Activated CD4-positive, alpha-beta T cell treated with anti-CD3 and anti-CD28 coated beads for 36 hours (primary cell): Measurements from ENCODE around the gene SSX4. TPM values are rescaled to one million over a fixed set of nuclear protein-coding genes. Genes with fewer than 3 reads are reported as not detected.
"Not testable (repeated sequence)": the region's sequence is repeated elsewhere in the genome, so short reads cannot be mapped to it uniquely, and the experiment has no call there.

Experiments used
- ATAC-seq: fragments of 200-7000 bp; cut with Tn5 transposase; one replicate; pipeline ENCODE4 v1.10.0; 2021; ENCODE audit warnings: mild to moderate bottlenecking, moderate library complexity
- CTCF ChIA-PET: fragments of 350-600 bp; sonication (Branson Sonifier 250); formaldehyde crosslinking; loops from one replicate; lab custom pipeline; 2021; ENCODE audit warnings: antibody characterized with exemption; lab: Charles Lee
- POLR2A ChIA-PET: fragments of 350-600 bp; sonication (Branson Sonifier 250); formaldehyde crosslinking; loops from one replicate; lab custom pipeline; 2021; ENCODE audit warnings: antibody characterized with exemption, inconsistent platforms; lab: Charles Lee
- DNase-seq: peaks from one replicate; pipeline ENCODE4 v3.0.0-alpha.2; 2020
- H3K27ac Mint-ChIP-seq: one replicate; pipeline ENCODE4 v1.8.0; 2021; ENCODE audit warnings: mixed read lengths
- H3K27me3 Mint-ChIP-seq: one replicate; pipeline ENCODE4 v1.8.0; 2021; ENCODE audit warnings: mixed read lengths
- H3K36me3 Mint-ChIP-seq: one replicate; pipeline ENCODE4 v1.8.0; 2021; ENCODE audit warnings: low read depth, mixed read lengths
- H3K4me1 Mint-ChIP-seq: one replicate; pipeline ENCODE4 v1.8.0; 2021; ENCODE audit warnings: mixed read lengths
- H3K4me3 Mint-ChIP-seq: one replicate; pipeline ENCODE4 v1.8.0; 2021; ENCODE audit warnings: mild to moderate bottlenecking, moderate library complexity, mixed read lengths
- H3K9me3 Mint-ChIP-seq: one replicate; pipeline ENCODE4 v1.8.0; 2021; ENCODE audit warnings: low read depth, mixed read lengths
- intact Hi-C, 2 experiments: fragments of 100-400 bp; cut with DNase I in 1 of 2; cut with micrococcal nuclease in 1 of 2; formaldehyde crosslinking; loops; one replicate each; pipeline versions ENCODE4 v1.14.2 to v1.15.1; 2022 to 2024; cut with DNase I, micrococcal nuclease
- total RNA-seq, 2 experiments: library from RNA; stranded (reverse); gene quantifications; one replicate each; pipeline ENCODE4 v1.2.3, GENCODE V29; 2021

SSX4 gene
- not detected for total RNA-seq

- H3K9me3 Mint-ChIP-seq, ATAC-seq, CTCF ChIA-PET: not testable (repeated sequence)
These were observed at the start of gene SSX4 for GRCh38 chrX:48383239-48383638. Gene SSX4 (plus strand): TSS chrX:48383539. CDS start chrX:48384054, 515 bp downstream.

GRCh38 chrX:48346059-48346458 is 37.3 kb upstream of the SSX4 start:
- POLR2A ChIA-PET, H3K36me3 Mint-ChIP-seq, DNase-seq, H3K4me3 Mint-ChIP-seq, H3K4me1 Mint-ChIP-seq, intact Hi-C loops, H3K27ac Mint-ChIP-seq, H3K27me3 Mint-ChIP-seq, H3K9me3 Mint-ChIP-seq, ATAC-seq: not testable (repeated sequence)
- CTCF ChIA-PET: interaction anchor here (0.6 kb wide), 1 partner anchor 822 kb away, joined by 4 read pairs; no protein-coding TSS in a partner anchor

More at GRCh38 chrX:48383239-48383638, at the start of gene SSX4:
- intact Hi-C loops, H3K4me1 Mint-ChIP-seq, H3K27me3 Mint-ChIP-seq, H3K36me3 Mint-ChIP-seq, DNase-seq, POLR2A ChIA-PET, H3K27ac Mint-ChIP-seq, H3K4me3 Mint-ChIP-seq: not testable (repeated sequence)

GRCh38 chrX:48356315-48357094 is 26.8 kb upstream of the SSX4 start, which contains the start of gene SSX3:
Gene SSX3 (minus strand): TSS chrX:48356703. CDS start chrX:48355249, 1,454 bp downstream.
- ATAC-seq, CTCF ChIA-PET, H3K9me3 Mint-ChIP-seq, intact Hi-C loops, POLR2A ChIA-PET, H3K36me3 Mint-ChIP-seq, H3K27ac Mint-ChIP-seq, H3K4me1 Mint-ChIP-seq, H3K27me3 Mint-ChIP-seq, DNase-seq, H3K4me3 Mint-ChIP-seq: not testable (repeated sequence)

- intact Hi-C loops: no loop called here
- POLR2A ChIA-PET: no interaction called here
- no peak for DNase-seq
- no peak overlapping the region for H3K27ac Mint-ChIP-seq
- ATAC-seq: no peak
- CTCF ChIA-PET: no interaction called here
- H3K27me3 Mint-ChIP-seq: no peaks in the 10 kb centered on the region
- no peak overlapping the region for H3K4me3 Mint-ChIP-seq
- no peaks in the 10 kb centered on the region for H3K9me3 Mint-ChIP-seq
- H3K4me1 Mint-ChIP-seq: no peaks in the 10 kb centered on the region
- no peaks in the 10 kb centered on the region for H3K36me3 Mint-ChIP-seq
These were observed 25.7 kb upstream of the SSX4 start for GRCh38 chrX:48357681-48358080.

GRCh38 chrX:48359281-48359680 is 24.1 kb upstream of the SSX4 start:
- ATAC-seq, DNase-seq, H3K4me1 Mint-ChIP-seq, H3K9me3 Mint-ChIP-seq, H3K4me3 Mint-ChIP-seq, H3K27me3 Mint-ChIP-seq, POLR2A ChIA-PET, H3K36me3 Mint-ChIP-seq, intact Hi-C loops, CTCF ChIA-PET, H3K27ac Mint-ChIP-seq: not testable (repeated sequence)

- H3K27ac Mint-ChIP-seq, CTCF ChIA-PET, POLR2A ChIA-PET, intact Hi-C loops, H3K36me3 Mint-ChIP-seq, H3K27me3 Mint-ChIP-seq, H3K9me3 Mint-ChIP-seq, H3K4me3 Mint-ChIP-seq, H3K4me1 Mint-ChIP-seq, DNase-seq: not testable (repeated sequence)
- ATAC-seq: peak; percentile 99
These were observed 15.5 kb upstream of the SSX4 start for GRCh38 chrX:48367717-48368408.

- intact Hi-C loops, ATAC-seq, DNase-seq, POLR2A ChIA-PET, H3K27ac Mint-ChIP-seq, H3K4me3 Mint-ChIP-seq, H3K9me3 Mint-ChIP-seq, H3K4me1 Mint-ChIP-seq, H3K27me3 Mint-ChIP-seq, H3K36me3 Mint-ChIP-seq, CTCF ChIA-PET: not testable (repeated sequence)
These were observed 12.9 kb upstream of the SSX4 start for GRCh38 chrX:48370408-48370807.

- H3K4me1 Mint-ChIP-seq, H3K36me3 Mint-ChIP-seq, ATAC-seq, POLR2A ChIA-PET, DNase-seq, intact Hi-C loops, H3K27me3 Mint-ChIP-seq, H3K9me3 Mint-ChIP-seq, CTCF ChIA-PET, H3K4me3 Mint-ChIP-seq, H3K27ac Mint-ChIP-seq: not testable (repeated sequence)
These were observed 13.6 kb downstream of the SSX4 start for GRCh38 chrX:48396931-48397330.

- DNase-seq, intact Hi-C loops, H3K27me3 Mint-ChIP-seq, ATAC-seq, POLR2A ChIA-PET, H3K4me3 Mint-ChIP-seq, H3K9me3 Mint-ChIP-seq, CTCF ChIA-PET, H3K36me3 Mint-ChIP-seq, H3K4me1 Mint-ChIP-seq, H3K27ac Mint-ChIP-seq: not testable (repeated sequence)
These were observed 14.5 kb downstream of the SSX4 start for GRCh38 chrX:48397825-48398224.

- H3K4me1 Mint-ChIP-seq, intact Hi-C loops, CTCF ChIA-PET, POLR2A ChIA-PET, H3K4me3 Mint-ChIP-seq, H3K36me3 Mint-ChIP-seq, ATAC-seq, H3K27me3 Mint-ChIP-seq, DNase-seq, H3K27ac Mint-ChIP-seq, H3K9me3 Mint-ChIP-seq: not testable (repeated sequence)
These were observed 28.5 kb downstream of the SSX4 start, which contains the start of gene SSX4B for GRCh38 chrX:48411860-48412259. Gene SSX4B (minus strand): TSS chrX:48411960. CDS start chrX:48411372, 588 bp downstream.

GRCh38 chrX:48427027-48427716 is 43.8 kb downstream of the SSX4 start:
- H3K36me3 Mint-ChIP-seq, DNase-seq, H3K4me3 Mint-ChIP-seq, H3K27ac Mint-ChIP-seq, intact Hi-C loops, POLR2A ChIA-PET, H3K27me3 Mint-ChIP-seq, H3K9me3 Mint-ChIP-seq, CTCF ChIA-PET, H3K4me1 Mint-ChIP-seq: not testable (repeated sequence)
- peak; percentile 99 for ATAC-seq
